Natural killer cell (primary cell): ENCODE results near the gene DENND2A. TPM values are rescaled to one million over a fixed set of nuclear protein-coding genes. Genes with fewer than 3 reads are reported as not detected.

Source experiments
- ATAC-seq, 3 donors: fragments of 150-1000 bp in 2 of 3; fragments of 200-7000 bp in 1 of 3; cut with Tn5 transposase; 1 replicate in 1 of 3; 2 replicates in 2 of 3; pipeline ENCODE4 v1.10.0; 2021; ENCODE audit warnings: mild to moderate bottlenecking in 2 of 3, moderate library complexity in 2 of 3
- DNase-seq, 2 donors: peaks; one replicate each; pipeline versions ENCODE4 v3.0.0 to v3.0.0-alpha.2; 2013 to 2021; ENCODE audit warnings: mixed read lengths in 1 of 2
- H3K27ac ChIP-seq: one replicate; pipeline ENCODE4 v1.5.1; 2013; ENCODE audit warnings: mild to moderate bottlenecking, low read length
- H3K27me3 ChIP-seq: one replicate; pipeline ENCODE4 v1.6.1; 2013; ENCODE audit warnings: low read length; ENCODE audit not compliant: control insufficient read depth, insufficient read depth
- H3K36me3 ChIP-seq: one replicate; pipeline ENCODE4 v1.6.1; 2013; ENCODE audit warnings: low read length; ENCODE audit not compliant: control insufficient read depth, insufficient read depth
- H3K4me1 ChIP-seq: one replicate; pipeline ENCODE4 v1.6.1; 2013; ENCODE audit warnings: low read length; ENCODE audit not compliant: control insufficient read depth, insufficient read depth
- H3K4me3 ChIP-seq: one replicate; pipeline ENCODE4 v1.5.1; 2013; ENCODE audit warnings: low read length
- H3K9me3 ChIP-seq: one replicate; pipeline ENCODE4 v1.6.1; 2013; ENCODE audit warnings: low read length; ENCODE audit not compliant: control insufficient read depth, insufficient read depth
- H3K27ac Mint-ChIP-seq, 2 donors: one replicate each; pipeline ENCODE4 v1.8.0; 2022; ENCODE audit warnings: mild to moderate bottlenecking in 2 of 2, mixed read lengths in 2 of 2, moderate library complexity in 1 of 2
- H3K27me3 Mint-ChIP-seq, 2 donors: one replicate each; pipeline ENCODE4 v1.8.0; 2022; ENCODE audit warnings: low read depth in 2 of 2, mixed read lengths in 2 of 2
- H3K36me3 Mint-ChIP-seq: one replicate; pipeline ENCODE4 v1.8.0; 2022; ENCODE audit warnings: mixed read lengths
- H3K4me1 Mint-ChIP-seq, 2 donors: one replicate each; pipeline ENCODE4 v1.8.0; 2022; ENCODE audit warnings: mixed read lengths in 2 of 2
- H3K4me3 Mint-ChIP-seq: one replicate; pipeline ENCODE4 v1.8.0; 2022; ENCODE audit warnings: mild to moderate bottlenecking, moderate library complexity, mixed read lengths
- H3K9me3 Mint-ChIP-seq, 2 donors: one replicate each; pipeline ENCODE4 v1.8.0; 2022; ENCODE audit warnings: mixed read lengths in 2 of 2
- WGBS: methylation state at CpG from one replicate; pipeline ENCODE4 v1.1.7; 2013; ENCODE audit warnings: missing lambda C conversion rate; ENCODE audit not compliant: insufficient coverage; 5-methylcytosine and 5-hydroxymethylcytosine counted together
- intact Hi-C: fragments of 100-400 bp; cut with micrococcal nuclease; formaldehyde crosslinking; loops from one replicate; pipeline ENCODE4 v1.14.2; 2022
- total RNA-seq, 4 donors: library from RNA; stranded (reverse); fragments of 120-200 nt in 1 of 4; gene quantifications; one replicate each; pipeline versions ENCODE4 v1.2.3 to v1.2.4, GENCODE V29; 2013 to 2022
- TF ChIP-seq, protein P1 (sequence below): fragments of 200-600 bp; IDR thresholded peaks from one replicate; pipeline ENCODE4 v1.8.0; 2022; ENCODE audit warnings: antibody characterized with exemption

Gene DENND2A
- total RNA-seq, 3 donors from 2014 or later (not counting 1 experiment from before 2014, with no cell fraction given), result 0.12 TPM; not detected in 2

DNA sequence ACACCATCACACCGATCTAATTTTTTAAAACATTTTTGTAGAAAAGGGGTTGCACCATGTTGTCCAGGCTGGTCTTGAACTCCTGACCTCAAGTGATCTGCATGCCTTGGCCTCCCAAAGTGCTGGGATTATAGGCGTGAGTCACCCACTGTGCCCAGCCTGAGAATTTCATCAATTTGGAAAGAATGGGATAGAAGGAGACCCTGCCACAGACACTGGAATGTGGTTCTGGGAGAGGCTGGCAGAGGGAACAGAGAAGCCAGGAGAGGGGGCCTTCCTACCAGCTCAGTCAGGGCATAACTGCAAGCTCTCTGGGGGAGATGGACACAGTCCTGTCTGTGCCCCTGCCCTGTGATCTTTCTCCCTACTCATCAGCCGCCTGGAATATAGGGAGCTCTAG lies 119.2 kb downstream of the DENND2A start:
- intact Hi-C loops, result no loop called here
- Histone ChIP-seq H3K4me1 (peaks cover 14% of the 10 kb centered on the region), H3K27ac (no peak overlapping the region), H3K9me3 (no peaks in the 10 kb centered on the region), H3K36me3 (no peaks in the 10 kb centered on the region), H3K4me3 (no peak overlapping the region), H3K27me3 (no peaks in the 10 kb centered on the region)
- ATAC-seq (no peak), DNase-seq (no peak)
- H3K27me3 Mint-ChIP-seq, result peaks cover 0 to 2% of the 10 kb centered on the region in 2 donors
- no peaks in the 10 kb centered on the region for H3K36me3 Mint-ChIP-seq
- 82% methylated on average over 3 of the region's 3 CpGs for WGBS
- H3K27ac Mint-ChIP-seq, result no peak overlapping the region
- H3K4me3 Mint-ChIP-seq, result no peak overlapping the region
- TF ChIP-seq, protein P1, sequence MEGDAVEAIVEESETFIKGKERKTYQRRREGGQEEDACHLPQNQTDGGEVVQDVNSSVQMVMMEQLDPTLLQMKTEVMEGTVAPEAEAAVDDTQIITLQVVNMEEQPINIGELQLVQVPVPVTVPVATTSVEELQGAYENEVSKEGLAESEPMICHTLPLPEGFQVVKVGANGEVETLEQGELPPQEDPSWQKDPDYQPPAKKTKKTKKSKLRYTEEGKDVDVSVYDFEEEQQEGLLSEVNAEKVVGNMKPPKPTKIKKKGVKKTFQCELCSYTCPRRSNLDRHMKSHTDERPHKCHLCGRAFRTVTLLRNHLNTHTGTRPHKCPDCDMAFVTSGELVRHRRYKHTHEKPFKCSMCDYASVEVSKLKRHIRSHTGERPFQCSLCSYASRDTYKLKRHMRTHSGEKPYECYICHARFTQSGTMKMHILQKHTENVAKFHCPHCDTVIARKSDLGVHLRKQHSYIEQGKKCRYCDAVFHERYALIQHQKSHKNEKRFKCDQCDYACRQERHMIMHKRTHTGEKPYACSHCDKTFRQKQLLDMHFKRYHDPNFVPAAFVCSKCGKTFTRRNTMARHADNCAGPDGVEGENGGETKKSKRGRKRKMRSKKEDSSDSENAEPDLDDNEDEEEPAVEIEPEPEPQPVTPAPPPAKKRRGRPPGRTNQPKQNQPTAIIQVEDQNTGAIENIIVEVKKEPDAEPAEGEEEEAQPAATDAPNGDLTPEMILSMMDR, result no peak
- H3K9me3 Mint-ChIP-seq, result no peaks in the 10 kb centered on the region
- peaks cover 0 to 18% of the 10 kb centered on the region in 2 donors for H3K4me1 Mint-ChIP-seq

DNA sequence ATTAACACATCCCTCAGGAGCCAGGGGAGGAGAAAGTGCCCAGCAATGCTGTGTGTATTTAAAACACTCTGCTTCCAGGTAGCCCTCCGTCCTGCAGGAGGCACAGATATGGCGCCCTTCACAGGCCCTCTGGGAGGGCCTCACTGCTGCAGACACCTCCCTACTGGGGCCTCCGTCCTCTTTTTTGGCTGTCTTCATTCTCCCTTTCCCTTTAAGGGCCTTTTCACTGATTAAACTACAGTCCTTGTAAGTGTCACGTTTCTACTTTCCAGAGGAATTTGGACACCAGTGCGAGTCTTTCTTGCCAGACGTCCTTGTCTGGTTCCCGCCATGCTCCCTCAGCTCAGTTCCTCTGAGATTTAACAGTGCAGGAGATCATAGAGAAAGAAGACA lies 121.6 kb downstream of the DENND2A start:
- no peaks in the 10 kb centered on the region for H3K27me3 ChIP-seq
- H3K4me1 Mint-ChIP-seq, result peaks cover 0 to 11% of the 10 kb centered on the region in 2 donors
- no peaks in the 10 kb centered on the region for H3K9me3 Mint-ChIP-seq
- H3K27me3 Mint-ChIP-seq, result peaks cover 0 to 4% of the 10 kb centered on the region in 2 donors
- H3K9me3 ChIP-seq, result no peaks in the 10 kb centered on the region
- TF ChIP-seq, protein P1, result no peak
- ATAC-seq (no peak), DNase-seq (no peak)
- no peak overlapping the region for H3K4me3 Mint-ChIP-seq
- no peaks in the 10 kb centered on the region for H3K36me3 Mint-ChIP-seq
- H3K27ac Mint-ChIP-seq, result no peak overlapping the region
- no peak overlapping the region for H3K27ac ChIP-seq
- WGBS, result 78% methylated on average over 7 of the region's 7 CpGs
- H3K36me3 ChIP-seq, result no peaks in the 10 kb centered on the region
- H3K4me1 ChIP-seq, result peaks cover 3% of the 10 kb centered on the region
- intact Hi-C loops, result loop anchor here (5.0 to 10.0 kb wide), 2 partner anchors 136 to 1013 kb away; no protein-coding TSS in a partner anchor
- no peak overlapping the region for H3K4me3 ChIP-seq

- no peak for ATAC-seq
- peaks cover 3% of the 10 kb centered on the region for H3K4me1 ChIP-seq
Observed at GRCh38 chr7:140518370-140519006, 122.1 kb downstream of the DENND2A start.

More at GRCh38 chr7:140518370-140519006, 122.1 kb downstream of the DENND2A start:
- peaks cover 0 to 11% of the 10 kb centered on the region in 2 donors for H3K4me1 Mint-ChIP-seq
- H3K9me3 Mint-ChIP-seq, result no peaks in the 10 kb centered on the region
- H3K9me3 ChIP-seq, result no peaks in the 10 kb centered on the region
- no peaks in the 10 kb centered on the region for H3K27me3 ChIP-seq
- peaks cover 0 to 4% of the 10 kb centered on the region in 2 donors for H3K27me3 Mint-ChIP-seq
- no peak overlapping the region for H3K27ac ChIP-seq
- no peaks in the 10 kb centered on the region for H3K36me3 Mint-ChIP-seq
- H3K36me3 ChIP-seq, result no peaks in the 10 kb centered on the region
- WGBS, result 83% methylated on average over 15 of the region's 15 CpGs
- H3K4me3 ChIP-seq, result no peak overlapping the region
- intact Hi-C loops, result loop anchor here (1.0 to 10.0 kb wide), 3 partner anchors 136 to 1014 kb away; no protein-coding TSS in a partner anchor
- no peak overlapping the region for H3K4me3 Mint-ChIP-seq
- DNase-seq, result no peak
- TF ChIP-seq, protein P1, result no peak
- H3K27ac Mint-ChIP-seq, result no peak overlapping the region
